WI38 (cell line): ENCODE data around the gene GPNMB.
"Not testable (repeated sequence)": the region's sequence is repeated elsewhere in the genome, so short reads cannot be mapped to it uniquely, and the experiment has no call there.

Source experiments
- H3K4me3 ChIP-seq: 2 replicates; pipeline ENCODE4 v1.5.1; 2011; ENCODE audit warnings: low read depth, mild to moderate bottlenecking, control low read depth, low read length
- CTCF ChIP-seq: IDR thresholded peaks from 2 replicates; pipeline ENCODE4 v1.5.1; 2012; ENCODE audit warnings: low read depth, mild to moderate bottlenecking, control low read depth, low read length

Gene GPNMB

GRCh38 chr7:23246555-23246954 is at the start of gene GPNMB:
Gene GPNMB (plus strand): TSS chr7:23246775. CDS start chr7:23246858, 83 bp downstream.
- no peak for TF ChIP-seq CTCF
- H3K4me3 ChIP-seq: no peak within 1 kb of the TSS

GRCh38 chr7:23197745-23198144 is 48.8 kb upstream of the GPNMB start:
- not testable (repeated sequence) for H3K4me3 ChIP-seq

GRCh38 chr7:23200331-23200730 is 46.2 kb upstream of the GPNMB start:
- no peak for TF ChIP-seq CTCF
- no peak overlapping the region for H3K4me3 ChIP-seq

- no peak for TF ChIP-seq CTCF
Measured at GRCh38 chr7:23204241-23204640, 42.3 kb upstream of the GPNMB start.

GRCh38 chr7:23205577-23205908 is 41.0 kb upstream of the GPNMB start:
- H3K4me3 ChIP-seq: no peak overlapping the region
- TF ChIP-seq CTCF: no peak

More at GRCh38 chr7:23204241-23204640, 42.3 kb upstream of the GPNMB start:
- no peak overlapping the region for H3K4me3 ChIP-seq

GRCh38 chr7:23205909-23206767 is 40.4 kb upstream of the GPNMB start:
- no peak overlapping the region for H3K4me3 ChIP-seq
- no peak for TF ChIP-seq CTCF

GRCh38 chr7:23207021-23207420 is 39.6 kb upstream of the GPNMB start:
- no peak for TF ChIP-seq CTCF
- H3K4me3 ChIP-seq: no peak overlapping the region

- H3K4me3 ChIP-seq: no peak overlapping the region
- TF ChIP-seq CTCF: no peak
Measured at GRCh38 chr7:23207884-23208283, 38.7 kb upstream of the GPNMB start.
